CD4-positive, alpha-beta T cell (primary cell): ENCODE results near the gene FUT8. TPM values are rescaled to one million over a fixed set of nuclear protein-coding genes. Genes with fewer than 3 reads are reported as not detected.

Experiments used
- ATAC-seq: fragments of 200-7000 bp; cut with Tn5 transposase; one replicate; pipeline ENCODE4 v1.10.0; 2022; ENCODE audit warnings: mild to moderate bottlenecking; ENCODE audit not compliant: poor library complexity
- CTCF ChIA-PET: fragments of 350-600 bp; sonication (Branson Sonifier 250); formaldehyde crosslinking; loops from one replicate; lab custom pipeline; 2021; ENCODE audit warnings: antibody characterized with exemption, inconsistent platforms; lab: Charles Lee
- POLR2A ChIA-PET: fragments of 350-600 bp; sonication (Branson Sonifier 250); formaldehyde crosslinking; loops from one replicate; lab custom pipeline; 2021; ENCODE audit warnings: antibody characterized with exemption, inconsistent platforms; lab: Charles Lee
- DNase-seq, 14 experiments: peaks; one replicate each; pipeline ENCODE4 v3.0.0-alpha.2; 2013 to 2020; ENCODE audit warnings: mixed read lengths in 2 of 14
- H3K27ac ChIP-seq, 2 donors: one replicate each; pipeline versions ENCODE4 v1.5.1 to v1.7.0; 2013; ENCODE audit warnings: low read length in 2 of 2, low read depth in 1 of 2, mild to moderate bottlenecking in 1 of 2
- H3K27me3 ChIP-seq, 2 experiments: 1 replicate in 1 of 2; 2 replicates in 1 of 2; pipeline versions ENCODE4 v1.6.1 to v1.7.0; 2013; ENCODE audit warnings: low read length in 2 of 2, control low read depth in 1 of 2, mild to moderate bottlenecking in 1 of 2, moderate library complexity in 1 of 2; ENCODE audit not compliant: insufficient read depth in 2 of 2, control insufficient read depth in 1 of 2
- H3K36me3 ChIP-seq: one replicate; pipeline ENCODE4 v1.6.1; 2013; ENCODE audit warnings: low read length, control low read depth; ENCODE audit not compliant: insufficient read depth
- H3K4me1 ChIP-seq: one replicate; pipeline ENCODE4 v1.6.1; 2013; ENCODE audit warnings: low read length, control low read depth; ENCODE audit not compliant: insufficient read depth
- H3K4me3 ChIP-seq: one replicate; pipeline ENCODE4 v1.5.1; 2013; ENCODE audit warnings: mild to moderate bottlenecking, low read length, moderate library complexity
- H3K9me3 ChIP-seq, 2 experiments: 1 replicate in 1 of 2; 2 replicates in 1 of 2; pipeline versions ENCODE4 v1.6.1 to v1.7.0; 2013; ENCODE audit warnings: low read length in 2 of 2, mild to moderate bottlenecking in 2 of 2, control low read depth in 1 of 2, moderate library complexity in 1 of 2; ENCODE audit not compliant: control insufficient read depth in 1 of 2, insufficient read depth in 1 of 2
- H3K27ac Mint-ChIP-seq: one replicate; pipeline ENCODE4 v1.8.0; 2020; ENCODE audit warnings: mixed read lengths
- H3K27me3 Mint-ChIP-seq: one replicate; pipeline ENCODE4 v1.8.0; 2021; ENCODE audit warnings: mixed read lengths
- H3K36me3 Mint-ChIP-seq: one replicate; pipeline ENCODE4 v1.8.0; 2021; ENCODE audit warnings: low read depth, mixed read lengths
- H3K4me1 Mint-ChIP-seq: one replicate; pipeline ENCODE4 v1.8.0; 2021; ENCODE audit warnings: low read depth, mixed read lengths
- H3K4me3 Mint-ChIP-seq: one replicate; pipeline ENCODE4 v1.8.0; 2020; ENCODE audit warnings: mild to moderate bottlenecking, mixed read lengths
- H3K9me3 Mint-ChIP-seq: one replicate; pipeline ENCODE4 v1.8.0; 2020; ENCODE audit warnings: mixed read lengths
- CTCF ChIP-seq: fragments of 200-600 bp; IDR thresholded peaks from one replicate; pipeline ENCODE4 v1.8.0; 2022; ENCODE audit warnings: antibody characterized with exemption, mild to moderate bottlenecking
- intact Hi-C, 2 experiments: fragments of 100-400 bp; cut with DNase I in 1 of 2; cut with micrococcal nuclease in 1 of 2; formaldehyde crosslinking; loops; one replicate each; pipeline versions ENCODE4 v1.15.1 to v1.9.0; 2023 to 2025; cut with DNase I, micrococcal nuclease
- total RNA-seq, 174 experiments: library from RNA in 2 of 174; stranded (reverse) in 2 of 174; gene quantifications; one replicate each; pipeline ENCODE4 v1.2.3 and lab custom pipeline; 2021 to 2026

FUT8 gene
- total RNA-seq, 2 experiments from 2014 or later, result 31.3 to 39.1 TPM

GRCh38 chr14:65703521-65703920, 291.0 kb downstream of the FUT8 start:
- no peaks in the 10 kb centered on the region for H3K27me3 ChIP-seq
- H3K4me1 ChIP-seq, result no peaks in the 10 kb centered on the region
- Mint-ChIP-seq H3K9me3 (peaks cover 3% of the 10 kb centered on the region), H3K27ac (no peak overlapping the region), H3K36me3 (peaks cover 41% of the 10 kb centered on the region), H3K27me3 (no peaks in the 10 kb centered on the region), H3K4me3 (no peak overlapping the region), H3K4me1 (peaks cover 2% of the 10 kb centered on the region)
- peaks cover 0 to 4% of the 10 kb centered on the region in 2 experiments for H3K9me3 ChIP-seq
- no peak overlapping the region for H3K4me3 ChIP-seq
- intact Hi-C loops, result no loop called here
- H3K27ac ChIP-seq, result no peak overlapping the region
- TF ChIP-seq CTCF, result no peak
- ChIA-PET POLR2A (no interaction called here), CTCF (interaction anchor here (0.5 kb wide), 1 partner anchor 1374 kb away, joined by 3 read pairs; no protein-coding TSS in a partner anchor)
- DNase-seq, result no peak
- H3K36me3 ChIP-seq, result no peaks in the 10 kb centered on the region
- ATAC-seq, result no peak

GRCh38 chr14:65703996-65704395, 291.5 kb downstream of the FUT8 start:
- no peak overlapping the region for H3K4me3 ChIP-seq
- H3K36me3 ChIP-seq, result no peaks in the 10 kb centered on the region
- DNase-seq, result no peak
- no peak overlapping the region for H3K4me3 Mint-ChIP-seq
- H3K36me3 Mint-ChIP-seq, result peaks cover 45% of the 10 kb centered on the region
- no peak for TF ChIP-seq CTCF
- no peak overlapping the region for H3K27ac Mint-ChIP-seq
- peaks cover 6% of the 10 kb centered on the region for H3K9me3 Mint-ChIP-seq
- intact Hi-C loops, result no loop called here
- ChIA-PET POLR2A (no interaction called here), CTCF (no interaction called here)
- H3K27me3 Mint-ChIP-seq, result no peaks in the 10 kb centered on the region
- H3K27me3 ChIP-seq, result no peaks in the 10 kb centered on the region
- H3K27ac ChIP-seq, result no peak overlapping the region
- no peaks in the 10 kb centered on the region for H3K4me1 ChIP-seq
- peaks cover 0 to 4% of the 10 kb centered on the region in 2 experiments for H3K9me3 ChIP-seq
- no peak for ATAC-seq
- H3K4me1 Mint-ChIP-seq, result peaks cover 4% of the 10 kb centered on the region

GRCh38 chr14:65704437-65704836, 291.9 kb downstream of the FUT8 start:
- Mint-ChIP-seq H3K27ac (no peak overlapping the region), H3K4me1 (peaks cover 8% of the 10 kb centered on the region), H3K9me3 (peaks cover 6% of the 10 kb centered on the region), H3K4me3 (no peak overlapping the region), H3K36me3 (peaks cover 46% of the 10 kb centered on the region), H3K27me3 (no peaks in the 10 kb centered on the region)
- ChIA-PET CTCF (no interaction called here), POLR2A (no interaction called here)
- intact Hi-C loops, result no loop called here
- ATAC-seq (no peak), DNase-seq (no peak)
- H3K9me3 ChIP-seq, result peaks cover 0 to 4% of the 10 kb centered on the region in 2 experiments
- H3K27ac ChIP-seq, result no peak overlapping the region
- H3K4me1 ChIP-seq, result no peaks in the 10 kb centered on the region
- no peak overlapping the region for H3K4me3 ChIP-seq
- no peaks in the 10 kb centered on the region for H3K36me3 ChIP-seq
- no peak for TF ChIP-seq CTCF
- no peaks in the 10 kb centered on the region for H3K27me3 ChIP-seq
